GM19463 (cell line): Measurements from ENCODE around the gene KCNA10.

ENCODE experiments used
- ATAC-seq: cut with Tn5 transposase; IDR thresholded peaks from one replicate; pipeline ENCODE4 v1.9.1; 2021; ENCODE audit warnings: mild to moderate bottlenecking, moderate library complexity; ENCODE audit not compliant: unreplicated experiment

KCNA10 gene

DNA sequence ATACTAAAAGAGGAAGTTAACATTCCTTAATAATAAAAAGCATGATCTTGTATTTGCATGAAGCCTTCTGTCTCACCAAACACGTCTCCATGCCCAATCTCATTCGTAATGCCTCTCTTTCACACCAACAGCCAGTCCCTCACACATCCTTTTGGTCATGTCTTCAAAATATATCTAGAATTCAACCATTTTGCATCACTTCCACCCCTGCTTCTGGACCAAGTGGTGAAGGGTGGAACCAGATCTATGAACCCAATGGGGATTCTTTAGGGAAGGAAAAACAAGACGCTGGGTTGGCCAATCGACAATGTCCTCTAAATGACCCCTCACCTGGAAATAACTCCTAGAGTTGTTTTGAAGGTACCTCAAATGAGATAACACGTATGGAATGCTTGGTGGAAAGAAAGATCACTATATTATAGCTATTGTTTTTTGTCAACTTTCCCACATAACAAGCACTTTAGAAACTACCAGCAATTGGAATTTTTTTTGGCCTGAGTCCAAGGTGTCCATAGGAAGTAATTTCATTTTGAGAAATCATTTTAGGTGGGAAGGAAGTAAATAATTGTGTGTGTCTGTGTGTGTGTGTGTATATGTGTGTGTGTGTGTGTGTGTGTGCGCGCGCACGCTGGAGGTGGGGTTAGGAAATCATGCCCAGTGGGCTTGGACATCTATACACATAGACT, at the start of gene KCNA10:
Gene KCNA10 (minus strand): TSS at position 51 of the 686 bp plus-strand sequence. CDS start 388 bp downstream, outside the sequence.
- ATAC-seq = no peak

DNA sequence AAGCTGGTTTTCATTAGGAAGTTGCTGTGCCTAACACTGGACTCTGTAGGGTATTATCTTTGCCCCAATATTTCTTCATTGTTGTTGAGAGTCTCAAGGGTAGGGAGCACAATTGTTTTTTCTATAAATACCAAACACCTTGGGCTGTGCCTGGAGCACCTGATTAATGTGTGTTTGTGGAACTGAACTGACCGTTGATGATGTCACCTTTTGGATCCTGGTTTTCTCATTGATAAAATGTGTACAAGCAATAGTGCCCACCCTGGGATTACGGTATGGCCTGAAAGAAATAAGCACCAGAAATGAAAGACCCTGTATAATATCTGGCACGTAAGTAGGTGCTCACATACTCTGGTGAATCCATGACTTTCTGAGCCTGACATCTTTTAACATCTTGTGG, 47.9 kb upstream of the KCNA10 start:
- no peak for ATAC-seq

DNA sequence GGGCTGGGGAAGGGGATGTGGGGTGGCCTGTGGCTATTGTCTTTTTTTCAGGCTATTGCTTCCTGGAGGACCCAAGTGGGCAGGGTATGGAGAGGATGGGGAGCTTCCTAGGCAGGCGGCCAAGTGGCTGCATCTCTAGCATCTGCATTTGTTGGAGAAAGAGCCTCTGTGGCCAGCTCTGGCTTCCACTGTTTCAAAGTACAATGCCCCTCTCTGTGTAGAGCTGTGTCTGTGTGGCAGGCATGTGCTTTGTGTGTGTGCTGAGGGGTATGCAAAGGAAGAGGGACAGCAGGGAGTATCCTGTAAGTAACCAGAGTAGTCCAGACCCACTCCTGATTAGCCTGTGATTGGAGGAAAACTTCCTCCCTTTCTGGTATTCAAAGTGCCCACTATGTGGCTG, 46.6 kb upstream of the KCNA10 start:
- ATAC-seq = no peak

DNA sequence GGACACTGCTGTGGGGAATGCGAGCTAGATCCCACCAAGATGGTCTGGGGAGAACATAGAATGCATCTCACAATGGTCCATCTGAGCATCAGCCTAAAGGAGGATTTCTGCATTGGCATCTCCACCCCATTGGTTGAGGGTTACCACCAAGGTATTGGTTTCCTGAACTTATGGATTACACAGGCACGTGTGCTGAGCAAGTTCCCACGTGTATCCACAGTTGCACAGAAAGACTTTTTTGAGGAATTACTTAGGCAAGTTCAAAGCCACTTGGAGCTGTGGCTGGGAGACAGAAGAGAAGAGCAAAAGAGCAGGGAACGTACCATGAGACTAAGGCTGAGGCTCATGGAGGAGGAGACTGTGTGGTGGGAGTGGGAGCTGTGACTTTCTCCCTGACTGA, 44.1 kb upstream of the KCNA10 start:
- ATAC-seq = no peak

DNA sequence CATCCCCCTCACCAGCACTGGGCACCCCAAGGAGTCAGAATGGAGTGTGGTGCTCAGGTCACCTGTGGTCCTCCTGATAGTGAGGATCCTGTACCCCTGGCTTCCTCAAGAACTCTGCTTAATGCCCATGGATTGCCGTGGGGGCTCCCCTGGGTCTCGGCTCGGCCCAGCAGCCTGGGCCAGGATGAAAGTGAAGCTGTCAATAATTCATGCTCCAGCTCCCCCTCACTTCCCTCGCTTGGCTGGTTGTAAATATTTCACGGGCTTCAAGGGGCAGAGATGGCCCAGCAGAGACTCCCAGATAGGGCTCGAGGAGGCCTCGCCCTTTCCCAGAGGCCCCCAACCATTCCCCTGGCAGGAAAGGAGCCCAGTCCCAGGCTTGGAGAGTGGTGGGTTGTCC, 42.6 kb upstream of the KCNA10 start:
- ATAC-seq = no peak

DNA sequence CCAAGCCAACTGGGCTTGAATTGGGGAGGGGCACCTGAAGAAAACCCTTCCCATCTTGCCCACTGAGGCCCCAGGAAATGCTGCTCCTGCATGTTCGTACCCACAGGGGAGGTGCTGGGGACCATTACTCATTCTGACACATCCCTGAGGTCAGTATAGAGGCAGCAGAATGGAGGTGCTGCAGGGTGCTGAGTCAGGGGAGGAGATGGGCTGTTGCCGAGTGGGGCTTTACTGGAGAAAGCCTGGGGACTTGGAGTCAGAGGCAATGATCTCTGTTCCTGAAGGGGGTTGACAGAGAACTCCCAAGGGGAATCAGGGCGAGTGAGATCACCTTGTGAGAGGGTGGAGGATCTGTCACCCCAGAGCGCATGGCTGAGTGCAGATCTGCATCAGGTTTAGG, 40.2 kb upstream of the KCNA10 start:
- no peak for ATAC-seq

DNA sequence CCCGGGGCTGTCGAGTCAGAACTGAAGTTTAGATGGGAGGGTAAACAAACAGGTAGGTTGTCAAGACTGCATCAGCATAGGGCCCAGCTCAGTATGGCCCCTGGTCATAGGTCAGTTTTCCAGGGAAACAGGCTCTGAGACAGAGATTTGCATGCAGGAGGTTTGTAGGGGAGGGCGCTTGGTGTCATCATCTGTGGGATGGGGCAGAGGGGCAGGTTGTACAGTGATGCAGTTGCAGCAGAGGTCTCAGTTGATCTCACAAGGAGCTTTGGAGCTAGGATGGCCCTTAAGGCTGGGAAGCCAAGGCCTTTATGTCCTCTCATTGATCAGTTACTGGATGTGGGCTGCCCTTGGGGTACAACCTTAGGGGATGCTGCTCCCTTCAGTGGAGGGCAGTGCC, 38.5 kb upstream of the KCNA10 start:
- no peak for ATAC-seq

DNA sequence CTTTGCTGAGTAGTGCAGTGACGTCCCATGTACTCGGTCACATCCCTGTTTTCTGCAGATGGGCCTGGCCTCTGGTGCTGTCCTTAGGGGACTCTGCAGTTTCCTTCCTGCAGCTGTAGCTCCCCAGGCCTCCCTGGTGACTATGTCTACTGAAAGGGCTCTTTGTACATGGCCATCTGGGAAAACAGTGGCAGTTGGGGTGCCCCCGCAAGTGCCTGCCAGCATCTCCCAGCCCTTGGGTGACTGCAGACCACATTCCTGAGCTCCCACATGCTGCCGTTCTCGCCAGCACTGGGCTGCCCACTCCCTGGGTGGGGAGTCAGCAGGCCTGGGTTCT, 37.5 kb upstream of the KCNA10 start:
- ATAC-seq = no peak

DNA sequence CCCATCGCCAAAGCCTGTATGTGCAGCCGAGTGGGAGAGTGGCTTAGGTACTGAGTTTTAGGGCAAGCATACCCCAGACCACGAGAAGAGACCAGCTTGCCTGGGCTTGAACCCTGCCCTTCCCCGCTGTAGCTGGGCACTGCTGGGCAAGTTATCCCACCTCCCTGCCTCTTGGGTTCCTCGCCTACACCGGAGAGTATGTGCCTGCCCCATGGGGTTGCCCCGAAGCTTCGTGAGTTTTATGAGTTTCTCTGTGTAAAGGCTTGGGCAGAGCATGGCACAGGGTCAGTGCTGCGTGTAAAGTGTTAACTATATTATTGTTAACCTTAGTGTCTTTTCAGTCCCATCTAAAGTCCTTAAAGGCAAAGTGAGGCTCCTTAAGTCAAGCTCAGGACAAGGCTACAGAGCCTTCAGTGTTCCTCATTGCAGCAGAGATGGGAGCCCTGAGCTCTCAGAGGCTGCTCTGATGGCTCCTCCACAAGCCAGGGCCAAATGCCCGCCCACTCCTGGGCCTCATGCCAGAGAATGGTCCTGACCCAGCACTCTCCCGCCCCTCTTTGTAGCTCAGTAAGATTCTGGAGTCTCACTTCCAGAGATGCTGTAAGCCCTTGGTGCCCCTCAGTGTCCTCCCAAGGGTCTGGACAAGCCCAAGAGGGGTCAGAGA, 37.0 kb upstream of the KCNA10 start:
- ATAC-seq = no peak

DNA sequence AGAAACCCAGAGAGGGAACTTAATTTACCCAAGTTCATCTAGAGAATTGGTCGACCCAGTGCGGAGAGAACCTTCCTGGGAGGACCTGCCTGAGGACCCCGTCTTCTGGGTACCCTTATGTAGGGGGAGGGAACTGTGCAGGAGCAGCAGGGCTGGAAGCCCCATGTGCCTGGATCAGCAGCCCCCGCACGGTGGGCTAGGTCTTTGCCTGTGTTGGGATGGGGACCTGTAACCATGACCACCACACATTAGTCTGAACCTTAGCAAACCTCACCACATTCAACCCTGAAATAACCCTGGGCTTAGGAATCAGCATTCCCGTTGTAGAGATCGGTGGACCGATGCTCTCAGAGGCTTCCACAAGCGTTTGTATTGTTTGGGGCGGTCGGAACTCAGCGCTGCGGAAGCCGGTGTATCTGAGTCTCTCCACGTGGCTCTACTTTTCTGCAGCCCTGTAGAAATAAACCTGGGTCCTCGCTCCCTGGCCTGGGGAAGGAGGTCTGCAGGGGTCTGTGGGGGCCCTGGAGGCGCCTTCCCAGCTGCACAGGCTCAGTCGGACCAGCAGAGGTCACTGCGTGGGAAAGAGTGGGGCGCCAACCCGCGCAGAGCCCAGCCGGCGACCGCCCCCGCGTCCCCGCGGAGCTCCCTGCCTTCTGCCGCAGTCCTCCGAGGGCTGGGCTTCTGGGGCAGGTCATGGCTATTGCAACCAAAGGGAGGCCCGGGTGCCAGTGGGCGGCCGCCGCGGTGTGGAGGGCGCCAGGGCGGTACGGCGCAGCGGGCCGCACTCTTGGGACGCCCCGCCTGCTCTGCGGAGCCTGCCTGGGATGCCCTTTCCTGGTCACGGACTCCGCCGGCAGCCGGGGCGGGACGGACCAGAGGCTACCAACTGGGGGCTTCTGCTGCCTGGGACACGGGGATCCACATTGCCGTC, 36.2 kb upstream of the KCNA10 start:
- ATAC-seq = no peak

DNA sequence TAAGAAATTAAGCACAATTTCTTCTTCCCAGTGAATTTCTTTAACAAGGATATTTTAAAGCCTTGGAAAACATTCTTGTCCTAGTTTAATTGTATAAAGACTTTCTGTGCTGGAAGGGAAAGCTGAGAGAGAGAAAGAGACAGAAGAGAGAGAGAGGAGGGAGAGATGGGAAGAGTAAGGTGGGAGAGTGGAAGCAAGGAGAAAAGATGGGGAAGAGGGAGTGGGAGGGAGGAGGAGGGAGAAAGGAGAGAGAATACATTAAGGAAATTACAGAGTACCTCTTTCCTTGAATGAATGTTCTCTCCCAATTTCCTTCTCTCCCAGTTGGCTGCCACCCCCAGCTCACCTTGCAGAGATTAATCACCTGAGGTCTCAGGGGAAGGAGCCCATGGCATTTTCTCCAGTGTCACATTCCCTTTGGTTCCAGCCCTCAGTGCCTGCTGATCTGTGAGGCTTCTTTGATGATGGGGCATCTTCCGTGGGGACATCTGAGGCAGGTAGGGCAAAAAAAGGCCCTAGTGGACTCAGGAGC, 32.4 kb upstream of the KCNA10 start:
- ATAC-seq = no peak

DNA sequence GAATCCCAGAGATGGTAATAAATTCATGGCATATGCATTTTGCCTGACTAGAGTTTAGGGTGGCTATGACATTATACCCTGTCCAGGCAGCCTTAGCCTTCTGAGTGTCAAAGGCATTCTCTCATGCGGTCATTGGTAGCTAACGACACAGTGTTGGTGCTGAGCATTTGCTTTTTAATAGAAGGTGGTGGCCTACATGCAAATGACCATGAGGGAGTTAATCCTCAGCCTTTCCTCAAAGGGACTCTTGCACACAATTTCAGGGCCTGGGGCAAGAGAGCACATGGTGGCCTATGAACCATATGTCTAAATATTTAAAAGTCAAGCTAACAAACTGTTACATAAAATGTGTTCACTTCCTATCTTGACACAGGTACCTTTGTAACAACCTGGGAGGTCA, 30.9 kb upstream of the KCNA10 start:
- no peak for ATAC-seq

DNA sequence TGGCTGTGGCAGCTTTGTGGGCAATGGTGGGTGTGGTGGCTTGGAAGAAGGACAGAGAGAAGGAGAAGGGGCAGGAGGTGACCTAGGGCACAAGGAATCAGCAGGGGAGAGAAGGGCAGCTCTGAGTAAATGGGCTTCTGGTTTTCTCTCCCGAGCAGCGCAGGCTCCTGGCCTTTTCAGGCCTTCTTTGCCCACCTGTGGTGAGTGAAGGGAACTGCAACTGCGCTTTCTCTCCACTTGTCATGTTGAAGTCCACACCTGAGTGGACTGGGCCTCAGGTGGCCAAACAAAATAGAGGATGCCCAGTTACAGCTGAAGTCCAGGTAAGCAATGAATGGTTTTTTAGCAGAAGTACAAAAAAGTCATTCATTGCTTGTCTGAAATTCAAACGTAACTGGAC, 29.4 kb upstream of the KCNA10 start:
- ATAC-seq = no peak

DNA sequence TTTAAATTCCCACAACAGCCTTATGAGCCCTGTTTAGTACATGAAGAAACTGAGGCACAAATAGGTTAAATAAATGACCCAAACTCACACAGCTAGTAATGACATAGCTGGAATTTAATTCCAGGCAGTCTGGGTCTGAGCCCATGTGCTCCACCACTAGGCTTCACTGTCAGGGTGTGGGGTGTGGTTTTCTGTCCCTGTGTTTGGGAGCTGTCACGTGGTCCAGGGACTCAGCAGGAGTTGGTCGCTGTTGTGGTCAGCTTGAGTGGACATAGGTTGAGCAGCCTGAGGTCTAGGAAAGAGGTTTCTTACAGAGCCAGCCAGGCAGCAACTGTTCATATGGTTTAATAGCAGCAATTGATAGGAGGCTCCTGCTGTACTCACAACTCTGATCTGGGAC, 28.0 kb upstream of the KCNA10 start:
- no peak for ATAC-seq

DNA sequence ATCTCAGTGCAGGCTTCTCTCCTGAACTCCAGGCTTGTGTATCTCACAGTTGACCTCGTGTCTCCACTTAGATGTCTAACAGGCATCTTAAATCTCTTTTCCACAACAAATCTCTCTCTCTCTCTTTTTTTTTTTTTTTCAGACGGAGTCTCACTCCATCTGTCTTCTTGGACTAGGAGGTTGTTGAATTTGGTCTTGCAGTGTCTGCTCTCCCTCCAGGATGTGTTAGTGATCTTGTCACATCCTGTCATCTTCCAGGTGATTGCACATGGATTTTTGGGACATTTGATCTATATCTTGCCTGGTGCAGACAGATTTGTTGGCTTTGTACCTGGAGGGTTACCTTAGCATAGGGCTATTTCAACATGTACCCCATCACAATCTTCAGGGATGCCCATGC, 26.5 kb upstream of the KCNA10 start:
- no peak for ATAC-seq

DNA sequence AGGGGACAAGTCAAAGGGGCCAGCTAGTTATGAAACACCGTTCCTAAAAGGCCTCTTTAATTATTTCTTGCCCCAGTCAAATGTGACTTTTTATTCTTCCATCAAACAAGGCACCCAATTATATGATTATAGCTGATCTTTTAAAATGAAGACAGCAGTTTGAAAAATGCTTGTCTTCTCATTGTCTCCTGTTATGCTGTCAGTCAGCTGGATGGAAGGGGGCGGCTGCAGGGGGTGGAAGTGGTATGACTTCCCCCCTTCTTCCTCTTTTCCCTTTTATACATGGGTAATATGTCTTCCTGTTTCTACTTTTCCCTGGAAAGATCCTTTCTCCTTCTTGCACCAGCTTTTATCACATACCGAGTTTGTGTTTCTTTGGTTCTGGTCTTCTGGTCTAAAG, 25.8 kb upstream of the KCNA10 start:
- ATAC-seq = no peak

DNA sequence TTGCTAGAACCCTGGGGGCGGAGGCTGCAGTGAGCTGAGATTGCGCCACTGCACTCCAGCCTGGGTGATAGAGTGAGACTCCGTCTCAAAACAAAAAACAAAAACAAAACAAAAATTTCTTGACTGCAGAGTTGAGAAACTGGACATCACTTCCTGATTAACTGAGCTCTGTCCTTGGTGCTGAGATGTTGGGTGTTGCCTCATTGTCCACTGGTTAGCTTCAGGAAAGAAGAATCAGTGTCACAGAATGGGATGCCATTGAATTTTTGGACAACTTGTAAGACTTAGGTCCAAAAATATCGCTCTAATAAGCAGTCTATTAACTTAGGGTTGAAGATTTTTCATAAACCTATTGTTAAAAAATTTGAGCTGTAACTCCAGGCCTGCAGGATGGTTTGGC, 23.8 kb upstream of the KCNA10 start:
- ATAC-seq = no peak

DNA sequence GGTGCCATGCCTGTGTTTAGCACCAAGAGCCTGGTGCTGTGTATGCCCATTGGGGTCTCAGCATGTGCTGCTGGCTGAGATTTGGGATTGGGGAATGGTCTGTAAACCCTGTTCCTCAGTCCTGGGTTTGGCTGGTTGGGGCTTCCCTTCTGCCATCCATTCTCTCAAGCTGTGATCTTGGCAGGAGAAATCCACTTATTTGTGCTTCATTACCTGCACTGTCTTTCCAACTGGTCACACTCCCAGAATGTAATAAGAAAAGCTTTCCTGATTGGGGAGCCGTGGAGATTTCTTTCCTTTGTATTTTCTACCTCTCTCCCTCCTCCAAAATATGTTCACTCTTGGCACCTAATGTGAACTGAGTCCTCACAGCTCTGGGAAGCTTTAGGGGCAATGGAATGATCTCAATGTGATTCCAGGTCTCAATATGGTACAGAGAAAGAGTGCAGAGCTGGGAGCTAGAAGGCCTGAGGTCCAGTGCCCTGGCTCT, 23.0 kb upstream of the KCNA10 start:
- ATAC-seq = no peak

DNA sequence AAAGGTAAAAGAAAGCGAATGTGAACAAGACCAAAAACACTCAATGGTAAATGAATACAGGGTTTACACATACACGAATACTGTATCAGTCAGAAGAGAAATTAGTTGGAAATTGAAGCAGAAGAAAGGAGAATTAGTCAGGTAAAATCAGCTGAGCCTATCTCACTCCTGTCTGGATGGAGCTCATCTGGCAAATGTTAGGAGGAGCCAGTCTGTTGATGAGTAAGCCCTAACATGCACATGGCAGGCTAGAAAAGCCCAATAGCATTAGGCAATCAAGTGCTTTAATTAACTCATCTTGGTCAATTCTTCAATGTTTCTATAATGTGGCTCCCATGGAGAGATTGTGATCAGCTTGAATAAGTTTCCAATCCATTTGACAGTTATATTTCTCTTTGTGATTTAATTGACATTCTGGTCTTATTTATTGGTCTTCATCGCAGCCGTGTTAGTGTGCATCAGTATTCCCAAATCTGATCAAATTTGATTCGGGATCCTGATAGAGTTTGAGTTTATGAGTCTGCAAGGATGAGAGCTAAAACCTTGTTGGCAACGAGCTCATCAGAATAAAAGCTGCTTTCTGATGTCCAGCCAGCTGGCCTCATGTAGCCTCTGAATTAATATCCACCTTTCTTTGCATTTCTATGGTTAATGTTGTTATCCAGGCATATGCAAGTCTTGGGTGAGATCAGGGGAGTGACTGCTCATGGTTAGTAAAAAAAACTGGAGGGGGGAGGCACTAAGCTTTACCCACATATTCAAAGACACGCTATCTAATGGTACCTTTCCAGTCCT, 22.1 kb upstream of the KCNA10 start:
- no peak for ATAC-seq

DNA sequence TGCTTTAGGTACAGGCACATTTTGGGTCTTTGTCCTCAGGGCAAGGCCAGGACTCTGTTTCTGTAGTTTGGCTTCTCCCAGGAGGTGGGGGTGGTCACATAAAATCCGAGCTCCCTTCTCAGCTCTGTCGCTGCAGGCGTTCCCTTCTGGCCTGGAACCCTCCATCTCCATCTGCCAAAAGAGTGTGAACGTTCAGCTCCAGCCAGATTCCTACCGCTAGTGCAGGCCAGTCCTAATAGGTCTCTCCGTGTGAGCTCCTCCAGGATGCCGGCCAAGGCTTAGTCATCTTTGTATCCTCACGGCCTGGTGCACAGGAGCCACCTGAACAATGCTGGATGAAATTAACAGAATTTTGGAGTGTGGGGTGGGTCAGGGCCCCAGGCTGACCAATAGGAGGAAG, 19.9 kb upstream of the KCNA10 start:
- ATAC-seq = no peak

DNA sequence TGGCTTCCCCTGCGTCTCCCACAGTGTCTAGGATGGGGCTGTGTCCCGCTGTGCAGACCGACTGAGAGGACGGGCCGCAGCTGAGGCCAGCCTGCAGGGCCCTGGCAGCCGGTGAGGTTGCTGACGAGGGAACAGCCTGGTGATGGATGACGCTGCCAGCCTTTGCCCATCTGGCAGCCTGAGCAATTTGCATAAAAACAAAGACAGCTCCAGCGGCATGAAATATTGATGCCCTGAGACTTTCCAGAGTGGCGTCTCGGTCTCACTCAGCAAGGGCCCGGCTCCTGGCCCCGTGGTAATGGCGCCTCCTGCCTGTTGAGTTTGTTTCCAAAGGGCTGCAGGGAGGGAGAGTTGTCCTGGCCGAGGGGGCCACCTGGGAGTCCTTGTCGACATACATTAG, 19.1 kb upstream of the KCNA10 start:
- ATAC-seq = no peak
